NK-92 (cell line): ENCODE results near the gene CPA5.

Source experiments
- DNase-seq: peaks from one replicate; lab custom pipeline; 2025; ENCODE audit not compliant: unreplicated experiment; lab: John Stamatoyannopoulos, UW

Gene CPA5

DNA sequence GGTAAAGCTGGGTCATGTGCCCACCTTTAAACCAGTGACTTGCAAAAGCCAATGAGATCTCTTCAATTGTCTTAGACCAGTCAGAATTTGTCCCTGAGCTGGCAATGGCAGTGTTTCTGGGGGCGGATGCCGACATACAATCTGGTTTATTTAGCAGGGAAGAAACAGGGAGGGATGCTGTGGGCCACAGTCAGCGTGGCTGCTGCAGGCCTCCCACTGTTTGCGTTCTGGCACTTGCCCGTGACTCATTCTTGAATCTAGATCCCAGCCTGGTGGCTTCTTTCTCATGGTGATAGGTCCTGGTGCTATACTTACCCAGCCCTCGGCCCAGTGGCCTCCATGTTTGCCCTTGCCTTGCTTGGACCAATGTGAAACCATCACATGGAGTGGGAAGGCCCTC is 32.6 kb downstream of the CPA5 start:
- DNase-seq, result no peak

DNA sequence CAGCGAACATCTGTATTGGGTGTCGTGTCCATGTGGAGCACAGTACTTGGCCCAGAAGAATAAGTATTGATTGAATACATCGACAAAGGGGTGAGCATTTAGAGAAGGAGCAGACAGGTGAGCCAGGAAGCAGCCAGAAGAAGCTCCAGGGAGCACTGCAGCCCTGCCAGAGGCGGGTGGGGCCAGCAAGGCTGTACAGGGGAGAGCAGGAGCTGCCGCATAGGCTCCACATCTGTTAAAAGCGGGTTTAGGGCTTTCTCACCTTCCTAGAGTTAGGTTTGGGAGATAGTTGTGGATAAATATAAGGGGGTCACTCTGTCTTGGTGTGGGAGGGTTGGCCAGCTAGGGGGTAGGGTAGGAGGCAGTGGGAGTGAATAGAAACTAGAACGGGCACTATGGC is 34.4 kb downstream of the CPA5 start:
- DNase-seq, result no peak

GRCh38 chr7:130379532-130379920 is 34.9 kb downstream of the CPA5 start:
- no peak for DNase-seq

GRCh38 chr7:130379921-130380860 is 35.6 kb downstream of the CPA5 start, which contains the start of gene CPA1:
TSS of gene CPA1 (plus strand) at chr7:130380494. CDS start at chr7:130380521, 27 bp downstream.
- DNase-seq, result no peak

- no peak for DNase-seq
Measured at GRCh38 chr7:130380861-130381455, 36.3 kb downstream of the CPA5 start.

DNA sequence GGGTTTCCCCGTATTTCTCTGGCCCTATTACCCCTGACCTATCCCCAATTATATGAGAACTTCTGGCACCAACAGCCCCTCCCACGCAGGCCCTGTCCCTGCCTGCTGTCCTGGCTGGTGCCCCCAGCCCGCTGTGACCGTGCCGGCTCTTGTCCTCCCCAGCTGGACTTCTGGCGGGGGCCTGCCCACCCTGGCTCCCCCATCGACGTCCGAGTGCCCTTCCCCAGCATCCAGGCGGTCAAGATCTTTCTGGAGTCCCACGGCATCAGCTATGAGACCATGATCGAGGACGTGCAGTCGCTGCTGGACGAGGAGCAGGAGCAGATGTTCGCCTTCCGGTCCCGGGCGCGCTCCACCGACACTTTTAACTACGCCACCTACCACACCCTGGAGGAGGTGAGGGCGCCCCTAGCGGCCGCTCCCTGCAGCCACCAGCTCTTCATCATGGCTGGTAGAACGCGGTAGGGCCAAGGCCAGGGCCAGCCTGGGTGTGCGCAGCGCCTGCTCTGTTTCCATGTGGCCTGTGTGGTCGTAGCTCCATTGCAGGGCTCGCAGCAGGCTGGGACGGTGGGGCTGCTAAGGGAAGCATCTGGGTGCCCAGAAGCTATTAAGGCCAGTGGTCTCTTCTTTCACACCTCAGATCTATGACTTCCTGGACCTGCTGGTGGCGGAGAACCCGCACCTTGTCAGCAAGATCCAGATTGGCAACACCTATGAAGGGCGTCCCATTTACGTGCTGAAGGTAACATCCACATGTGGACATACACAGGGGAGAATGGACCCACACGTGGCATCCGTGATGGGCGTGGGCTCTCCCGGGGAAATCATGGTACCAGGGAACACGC is 37.1 kb downstream of the CPA5 start:
- DNase-seq, result no peak

DNA sequence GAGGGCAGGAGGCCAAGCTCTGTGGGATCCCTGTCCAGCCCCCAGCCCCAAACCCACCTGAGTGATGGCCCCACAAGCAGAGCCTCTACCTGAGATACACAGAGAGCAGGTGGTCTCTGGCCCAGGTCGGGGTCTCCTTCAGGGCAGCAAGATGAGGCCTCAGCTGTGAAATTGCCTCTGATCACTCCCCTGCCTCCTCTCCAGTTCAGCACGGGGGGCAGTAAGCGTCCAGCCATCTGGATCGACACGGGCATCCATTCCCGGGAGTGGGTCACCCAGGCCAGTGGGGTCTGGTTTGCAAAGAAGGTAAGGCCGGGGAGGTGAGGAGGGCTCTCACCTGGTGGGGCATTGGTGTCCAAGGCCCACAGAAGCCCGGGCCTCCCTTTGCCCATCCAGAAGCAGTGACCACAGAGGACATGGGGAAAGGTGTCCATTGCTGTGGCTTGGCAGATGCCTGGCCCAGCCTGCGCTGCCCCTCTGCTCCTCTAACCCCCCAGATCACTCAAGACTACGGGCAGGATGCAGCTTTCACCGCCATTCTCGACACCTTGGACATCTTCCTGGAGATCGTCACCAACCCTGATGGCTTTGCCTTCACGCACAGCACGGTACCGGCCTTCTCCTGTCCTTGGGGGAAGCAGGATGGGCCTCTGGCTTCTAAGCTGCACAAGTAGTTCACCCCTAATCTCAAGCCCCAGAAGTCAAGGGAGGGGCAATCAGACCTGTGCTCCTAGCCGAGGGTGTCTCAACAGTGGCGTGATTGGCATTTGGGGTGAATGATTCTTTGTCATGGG is 38.8 kb downstream of the CPA5 start:
- no peak for DNase-seq

- DNase-seq, result no peak
Measured at GRCh38 chr7:130384371-130384801, 39.8 kb downstream of the CPA5 start.

- no peak for DNase-seq
Measured at GRCh38 chr7:130384841-130385599, 40.4 kb downstream of the CPA5 start.

- DNase-seq, result no peak
Measured at GRCh38 chr7:130385600-130386066, 41.0 kb downstream of the CPA5 start.

DNA sequence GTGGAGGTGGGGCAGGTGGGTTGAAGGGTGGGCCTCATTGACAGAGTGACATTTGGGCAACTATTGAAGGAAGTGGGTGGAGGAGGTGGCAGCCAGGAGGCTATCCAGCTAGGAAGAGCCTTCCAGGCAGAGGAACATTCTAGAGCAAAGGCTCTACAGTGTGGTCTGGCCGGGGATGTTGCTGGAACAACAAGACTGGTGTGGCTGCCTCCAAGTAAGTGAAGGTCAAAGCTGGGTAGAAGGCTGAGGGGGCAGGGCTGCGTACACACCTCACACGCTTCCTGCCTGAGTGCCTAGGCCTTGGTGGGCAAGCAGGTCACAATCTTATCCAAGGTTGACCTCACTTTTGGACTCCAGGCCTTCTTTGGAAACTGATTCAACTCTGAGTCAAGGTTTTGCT is 42.3 kb downstream of the CPA5 start:
- no peak for DNase-seq

DNA sequence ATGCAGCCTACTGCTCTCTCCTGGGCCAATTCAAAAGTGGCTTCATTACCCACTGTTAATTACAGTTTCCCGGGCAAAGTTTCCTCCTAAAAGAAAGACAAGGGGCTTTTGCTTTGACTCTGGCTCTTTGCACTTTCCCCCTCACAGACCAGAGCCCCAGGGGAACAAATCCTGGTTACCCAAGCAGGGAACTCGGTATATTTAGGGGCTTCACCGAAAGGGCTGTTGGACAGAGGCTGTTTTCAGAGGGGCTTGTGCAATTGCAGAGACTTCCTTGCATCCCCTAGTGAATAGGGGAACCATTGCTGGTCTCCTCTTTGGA is 42.7 kb downstream of the CPA5 start:
- no peak for DNase-seq

GRCh38 chr7:130387628-130388403 is 43.2 kb downstream of the CPA5 start:
- DNase-seq, result no peak

- no peak for DNase-seq
Measured at GRCh38 chr7:130388671-130389070, 44.1 kb downstream of the CPA5 start.

DNA sequence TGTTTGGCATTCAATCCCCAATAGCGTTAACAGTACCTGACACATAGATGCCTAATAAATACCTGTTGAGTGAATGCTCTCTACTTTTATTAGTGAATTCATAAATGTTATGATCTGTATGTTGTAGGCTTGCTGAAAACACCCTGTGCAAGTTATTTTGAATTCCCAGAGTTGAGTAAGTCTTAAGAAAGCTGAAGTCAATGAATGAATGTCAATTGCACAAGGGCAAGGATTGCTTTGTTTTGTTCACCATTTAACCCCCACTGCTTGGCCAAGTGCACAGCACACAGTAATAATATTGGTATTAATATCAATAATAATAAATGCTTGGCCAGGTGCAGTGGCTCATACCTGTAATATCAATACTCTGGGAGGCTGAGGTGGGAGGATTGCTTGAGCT is 45.9 kb downstream of the CPA5 start:
- DNase-seq, result no peak

- DNase-seq, result no peak
Measured at GRCh38 chr7:130393101-130393561, 48.5 kb downstream of the CPA5 start.

DNA sequence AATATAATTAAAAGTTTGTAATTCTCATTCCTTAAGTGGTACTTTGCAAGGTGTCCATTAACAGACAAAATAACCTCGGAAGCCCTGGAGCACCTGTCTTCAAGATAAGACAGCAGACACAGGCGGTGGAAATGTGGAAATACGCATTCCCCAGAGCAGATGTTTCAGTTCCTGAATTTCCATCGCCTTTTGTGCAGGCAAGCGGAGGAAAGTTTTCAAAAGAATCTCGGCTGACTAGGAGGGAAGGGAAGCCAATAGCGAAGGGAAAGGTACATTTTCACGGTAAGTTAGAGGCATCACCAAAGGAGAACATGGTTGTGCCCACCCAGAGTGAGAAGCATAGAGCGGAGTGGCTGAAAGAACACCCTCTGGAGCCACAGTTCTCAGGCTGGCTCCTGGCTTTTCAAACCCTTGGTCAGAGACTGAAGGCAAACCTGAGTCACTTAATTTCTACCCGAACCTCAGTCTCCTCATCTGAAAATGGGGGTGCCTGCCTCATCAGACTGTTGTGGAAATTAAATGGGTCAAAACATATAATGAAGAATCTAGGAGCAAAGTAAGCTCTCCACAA is 49.3 kb downstream of the CPA5 start:
- no peak for DNase-seq

GRCh38 chr7:130394421-130395195 is 50.0 kb downstream of the CPA5 start:
- DNase-seq, result no peak
